ENCODE results near the gene PHF20. TPM values are rescaled to one million over a fixed set of nuclear protein-coding genes. Genes with fewer than 3 reads are reported as not detected.

The PHF20 gene
- total and polyA plus RNA-seq, 2 of the 13 experiments (the other 11 are each of a cell fraction or from before 2014, with no cell fraction given), result 22.8 to 34.1 TPM

- TF ChIP-seq, protein P1, sequence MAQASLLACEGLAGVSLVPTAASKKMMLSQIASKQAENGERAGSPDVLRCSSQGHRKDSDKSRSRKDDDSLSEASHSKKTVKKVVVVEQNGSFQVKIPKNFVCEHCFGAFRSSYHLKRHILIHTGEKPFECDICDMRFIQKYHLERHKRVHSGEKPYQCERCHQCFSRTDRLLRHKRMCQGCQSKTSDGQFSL (CRISPR knock-in tag; IDR thresholded peaks at IDR 0.05), result no peak
- no peak for TF ChIP-seq ZNF331 (CRISPR knock-in tag; IDR thresholded peaks at IDR 0.05)
- TF ChIP-seq, protein P2, sequence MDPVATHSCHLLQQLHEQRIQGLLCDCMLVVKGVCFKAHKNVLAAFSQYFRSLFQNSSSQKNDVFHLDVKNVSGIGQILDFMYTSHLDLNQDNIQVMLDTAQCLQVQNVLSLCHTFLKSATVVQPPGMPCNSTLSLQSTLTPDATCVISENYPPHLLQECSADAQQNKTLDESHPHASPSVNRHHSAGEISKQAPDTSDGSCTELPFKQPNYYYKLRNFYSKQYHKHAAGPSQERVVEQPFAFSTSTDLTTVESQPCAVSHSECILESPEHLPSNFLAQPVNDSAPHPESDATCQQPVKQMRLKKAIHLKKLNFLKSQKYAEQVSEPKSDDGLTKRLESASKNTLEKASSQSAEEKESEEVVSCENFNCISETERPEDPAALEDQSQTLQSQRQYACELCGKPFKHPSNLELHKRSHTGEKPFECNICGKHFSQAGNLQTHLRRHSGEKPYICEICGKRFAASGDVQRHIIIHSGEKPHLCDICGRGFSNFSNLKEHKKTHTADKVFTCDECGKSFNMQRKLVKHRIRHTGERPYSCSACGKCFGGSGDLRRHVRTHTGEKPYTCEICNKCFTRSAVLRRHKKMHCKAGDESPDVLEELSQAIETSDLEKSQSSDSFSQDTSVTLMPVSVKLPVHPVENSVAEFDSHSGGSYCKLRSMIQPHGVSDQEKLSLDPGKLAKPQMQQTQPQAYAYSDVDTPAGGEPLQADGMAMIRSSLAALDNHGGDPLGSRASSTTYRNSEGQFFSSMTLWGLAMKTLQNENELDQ (CRISPR knock-in tag; IDR thresholded peaks at IDR 0.05; ENCODE audit: borderline replicate concordance), result no peak
- TF ChIP-seq SNAPC2 (CRISPR knock-in tag; IDR thresholded peaks at IDR 0.05), result 0 out of 2 replicates have a peak, but pooled peaks have one; percentile 37
- peak; percentile 68; the same call in 1 of the 2 replicates for TF ChIP-seq PAF1 (CRISPR knock-in tag; IDR thresholded peaks at IDR 0.05)
- no peak for TF ChIP-seq ONECUT2 (CRISPR knock-in tag; IDR thresholded peaks at IDR 0.05)
- no peak for TF ChIP-seq ZNF18 (CRISPR knock-in tag; IDR thresholded peaks at IDR 0.05; ENCODE audit: insufficient replicate concordance)
- peak in 1 of 2 experiments; percentile 41; a peak in 2 of 4 replicates for TF ChIP-seq POLR2A (IDR thresholded peaks at IDR 0.05; ENCODE audit: insufficient read depth in 1 of 2, low read depth in 2 of 2, low read length in 2 of 2)
- 0 out of 2 replicates have a peak, but pooled peaks have one; percentile 35 for TF ChIP-seq TOPORS (CRISPR knock-in tag; IDR thresholded peaks at IDR 0.05)
- TF ChIP-seq KDM6A (CRISPR knock-in tag; IDR thresholded peaks at IDR 0.05; ENCODE audit: low read depth), result no peak
- TF ChIP-seq AGO2 (optimal IDR thresholded peaks at IDR 0.05; ENCODE audit: low read depth, low read length), result peak; percentile 64
- no peak for TF ChIP-seq ATAD3A (CRISPR knock-in tag; IDR thresholded peaks at IDR 0.05)
- TF ChIP-seq ZNF275 (CRISPR knock-in tag; IDR thresholded peaks at IDR 0.05; ENCODE audit: borderline replicate concordance), result no peak
- TF ChIP-seq SMYD3 (CRISPR knock-in tag; IDR thresholded peaks at IDR 0.05), result 0 out of 2 replicates have a peak, but pooled peaks have one; percentile 36
- no peak for TF ChIP-seq NFIC (IDR thresholded peaks at IDR 0.05; ENCODE audit: low read length)
- TF ChIP-seq, protein P3, sequence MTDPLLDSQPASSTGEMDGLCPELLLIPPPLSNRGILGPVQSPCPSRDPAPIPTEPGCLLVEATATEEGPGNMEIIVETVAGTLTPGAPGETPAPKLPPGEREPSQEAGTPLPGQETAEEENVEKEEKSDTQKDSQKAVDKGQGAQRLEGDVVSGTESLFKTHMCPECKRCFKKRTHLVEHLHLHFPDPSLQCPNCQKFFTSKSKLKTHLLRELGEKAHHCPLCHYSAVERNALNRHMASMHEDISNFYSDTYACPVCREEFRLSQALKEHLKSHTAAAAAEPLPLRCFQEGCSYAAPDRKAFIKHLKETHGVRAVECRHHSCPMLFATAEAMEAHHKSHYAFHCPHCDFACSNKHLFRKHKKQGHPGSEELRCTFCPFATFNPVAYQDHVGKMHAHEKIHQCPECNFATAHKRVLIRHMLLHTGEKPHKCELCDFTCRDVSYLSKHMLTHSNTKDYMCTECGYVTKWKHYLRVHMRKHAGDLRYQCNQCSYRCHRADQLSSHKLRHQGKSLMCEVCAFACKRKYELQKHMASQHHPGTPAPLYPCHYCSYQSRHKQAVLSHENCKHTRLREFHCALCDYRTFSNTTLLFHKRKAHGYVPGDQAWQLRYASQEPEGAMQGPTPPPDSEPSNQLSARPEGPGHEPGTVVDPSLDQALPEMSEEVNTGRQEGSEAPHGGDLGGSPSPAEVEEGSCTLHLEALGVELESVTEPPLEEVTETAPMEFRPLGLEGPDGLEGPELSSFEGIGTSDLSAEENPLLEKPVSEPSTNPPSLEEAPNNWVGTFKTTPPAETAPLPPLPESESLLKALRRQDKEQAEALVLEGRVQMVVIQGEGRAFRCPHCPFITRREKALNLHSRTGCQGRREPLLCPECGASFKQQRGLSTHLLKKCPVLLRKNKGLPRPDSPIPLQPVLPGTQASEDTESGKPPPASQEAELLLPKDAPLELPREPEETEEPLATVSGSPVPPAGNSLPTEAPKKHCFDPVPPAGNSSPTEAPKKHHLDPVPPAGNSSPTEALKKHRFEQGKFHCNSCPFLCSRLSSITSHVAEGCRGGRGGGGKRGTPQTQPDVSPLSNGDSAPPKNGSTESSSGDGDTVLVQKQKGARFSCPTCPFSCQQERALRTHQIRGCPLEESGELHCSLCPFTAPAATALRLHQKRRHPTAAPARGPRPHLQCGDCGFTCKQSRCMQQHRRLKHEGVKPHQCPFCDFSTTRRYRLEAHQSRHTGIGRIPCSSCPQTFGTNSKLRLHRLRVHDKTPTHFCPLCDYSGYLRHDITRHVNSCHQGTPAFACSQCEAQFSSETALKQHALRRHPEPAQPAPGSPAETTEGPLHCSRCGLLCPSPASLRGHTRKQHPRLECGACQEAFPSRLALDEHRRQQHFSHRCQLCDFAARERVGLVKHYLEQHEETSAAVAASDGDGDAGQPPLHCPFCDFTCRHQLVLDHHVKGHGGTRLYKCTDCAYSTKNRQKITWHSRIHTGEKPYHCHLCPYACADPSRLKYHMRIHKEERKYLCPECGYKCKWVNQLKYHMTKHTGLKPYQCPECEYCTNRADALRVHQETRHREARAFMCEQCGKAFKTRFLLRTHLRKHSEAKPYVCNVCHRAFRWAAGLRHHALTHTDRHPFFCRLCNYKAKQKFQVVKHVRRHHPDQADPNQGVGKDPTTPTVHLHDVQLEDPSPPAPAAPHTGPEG (CRISPR knock-in tag; IDR thresholded peaks at IDR 0.05), result no peak
- peak; percentile 64; the same call in 1 of the 2 replicates for TF ChIP-seq TARDBP (CRISPR knock-in tag; IDR thresholded peaks at IDR 0.05)
Observed at GRCh38 chr20:35729283-35729807, 42.5 kb upstream of the PHF20 start (continued).
